ENCODE measurements around the gene ZNF692. TPM values are rescaled to one million over a fixed set of nuclear protein-coding genes. Genes with fewer than 3 reads are reported as not detected.

The ZNF692 gene
- total and polyA plus RNA-seq, 9 donors: 13.2 to 47.7 (median 35.4) TPM

DNA sequence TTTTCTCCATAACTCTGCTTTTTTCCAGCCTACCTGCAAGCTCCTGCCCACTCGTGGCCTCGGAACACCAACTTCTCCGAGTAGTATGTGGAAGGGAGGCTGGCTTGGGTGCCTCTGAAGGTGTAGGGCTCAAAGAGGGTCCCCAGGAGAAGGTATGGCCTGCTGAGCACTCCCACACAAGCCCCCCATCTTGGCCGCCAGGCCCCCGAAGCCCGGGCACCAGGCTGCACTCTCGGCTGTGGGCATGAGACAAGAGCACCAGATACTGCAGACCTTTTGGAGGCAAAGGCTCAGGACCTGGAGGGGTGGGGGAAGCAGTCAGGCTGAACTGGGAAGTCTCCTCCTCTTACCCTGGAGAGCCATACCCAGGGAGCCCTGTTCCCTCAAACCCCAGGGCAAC, 1.7 kb downstream of the ZNF692 start:
- Histone ChIP-seq H3K36me3 (no peaks in the 10 kb centered on the region), H3K9me3 (no peaks in the 10 kb centered on the region), H3K4me3 (no peak overlapping the region), H3K27ac (no peak overlapping the region), H3K4me1 (ENCODE audit: insufficient read depth) (peaks cover 10% of the 10 kb centered on the region), H3K27me3 (no peaks in the 10 kb centered on the region)
- DNase-seq: no peak
- WGBS, 3 donors: 80 to 88% (median 82%) methylated on average over 7 of the region's 7 CpGs
- TF ChIP-seq POLR2A (IDR thresholded peaks at IDR 0.05) (no peak), CTCF (IDR thresholded peaks at IDR 0.05) (no peak), EP300 (IDR thresholded peaks at IDR 0.05) (no peak)
- intact Hi-C loops (cut with DNase I): no loop called here

GRCh38 chr1:248856176-248856575, 2.7 kb downstream of the ZNF692 start:
- intact Hi-C loops (cut with DNase I): no loop called here
- H3K27me3 ChIP-seq: no peaks in the 10 kb centered on the region
- TF ChIP-seq EP300 (IDR thresholded peaks at IDR 0.05): no peak
- TF ChIP-seq CTCF (IDR thresholded peaks at IDR 0.05): no peak
- no peak for TF ChIP-seq POLR2A (IDR thresholded peaks at IDR 0.05)
- no peak overlapping the region for H3K27ac ChIP-seq
- no peak for DNase-seq
- H3K4me1 ChIP-seq (ENCODE audit: insufficient read depth): peaks cover 10% of the 10 kb centered on the region
- 90 to 98% (median 93%) methylated on average over 1 of the region's 1 CpG for WGBS, 3 donors
- H3K36me3 ChIP-seq: no peaks in the 10 kb centered on the region
- H3K4me3 ChIP-seq: no peak overlapping the region
- H3K9me3 ChIP-seq: no peaks in the 10 kb centered on the region

DNA sequence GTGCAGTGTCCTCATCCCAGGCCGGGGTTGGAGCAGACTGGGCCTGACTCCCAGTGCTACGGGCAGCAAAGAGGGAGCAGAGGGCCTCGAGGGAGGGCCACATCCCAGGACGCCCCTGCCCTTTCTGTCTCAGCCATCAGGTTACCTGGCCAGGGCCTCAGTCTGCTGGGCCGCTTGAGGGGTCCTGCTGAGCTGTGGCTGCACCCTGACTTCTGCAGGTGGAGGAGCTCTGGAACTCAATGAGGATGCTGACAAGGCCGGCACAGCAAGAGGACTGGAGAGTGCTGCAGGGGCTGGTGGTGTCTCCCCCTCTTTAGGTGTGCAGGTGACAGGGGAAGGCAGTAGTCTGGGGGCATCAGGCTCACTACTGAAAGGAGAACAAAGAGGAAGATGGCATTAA, 3.3 kb downstream of the ZNF692 start:
- no peak overlapping the region for H3K27ac ChIP-seq

DNA sequence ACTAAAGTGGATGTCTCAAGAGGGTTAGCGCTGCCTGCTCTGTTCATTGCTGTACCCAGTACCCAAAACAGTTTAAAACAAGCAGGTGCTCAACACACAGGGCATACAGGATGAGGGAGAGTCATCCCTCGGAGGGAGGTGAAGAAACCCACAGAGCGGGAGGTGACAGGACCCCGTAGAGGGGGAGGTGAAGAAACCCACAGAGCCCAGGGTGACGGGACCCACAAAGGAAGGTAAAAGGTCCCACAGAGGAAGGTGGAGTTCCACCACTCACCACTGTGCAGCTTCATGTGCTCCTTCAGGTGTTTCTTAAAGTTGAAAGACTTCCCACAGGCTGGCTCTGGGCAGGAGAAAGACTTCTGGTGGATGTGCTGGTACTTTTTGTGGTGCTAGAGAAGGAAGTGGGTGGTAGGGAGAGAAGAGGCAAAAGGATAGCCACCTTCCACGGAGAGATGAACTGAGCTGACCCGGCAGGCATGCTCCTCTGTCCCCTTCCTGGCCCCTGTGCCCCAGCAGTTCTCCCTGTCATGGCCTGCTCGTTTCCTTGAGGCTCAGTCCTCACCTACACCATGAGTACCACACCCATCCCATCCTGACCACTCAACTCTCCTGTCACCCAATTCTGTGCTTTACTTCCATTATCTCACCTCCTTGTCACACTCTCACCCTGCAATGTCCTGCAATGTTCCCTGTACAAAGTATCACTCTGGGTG, 5.1 kb downstream of the ZNF692 start:
- 88 to 91% (median 90%) methylated on average over 8 of the region's 8 CpGs for WGBS, 3 donors
- no peaks in the 10 kb centered on the region for H3K36me3 ChIP-seq
- no peaks in the 10 kb centered on the region for H3K27me3 ChIP-seq
- H3K9me3 ChIP-seq: no peaks in the 10 kb centered on the region
- TF ChIP-seq CTCF (IDR thresholded peaks at IDR 0.05): no peak
- no peak for TF ChIP-seq POLR2A (IDR thresholded peaks at IDR 0.05)
- TF ChIP-seq EP300 (IDR thresholded peaks at IDR 0.05): no peak
- H3K4me3 ChIP-seq: no peak overlapping the region
- peaks cover 8% of the 10 kb centered on the region for H3K4me1 ChIP-seq (ENCODE audit: insufficient read depth)
- no peak overlapping the region for H3K27ac ChIP-seq
- no peak for DNase-seq
- intact Hi-C loops (cut with DNase I): no loop called here

More for the DNA sequence above, 3.3 kb downstream of the ZNF692 start:
- no peak overlapping the region for H3K4me3 ChIP-seq
- H3K36me3 ChIP-seq: no peaks in the 10 kb centered on the region
- TF ChIP-seq CTCF (IDR thresholded peaks at IDR 0.05) (no peak), EP300 (IDR thresholded peaks at IDR 0.05) (no peak), POLR2A (IDR thresholded peaks at IDR 0.05) (no peak)
- intact Hi-C loops (cut with DNase I): no loop called here
- peaks cover 10% of the 10 kb centered on the region for H3K4me1 ChIP-seq (ENCODE audit: insufficient read depth)
- 90 to 93% (median 91%) methylated on average over 6 of the region's 6 CpGs for WGBS, 3 donors
- H3K27me3 ChIP-seq: no peaks in the 10 kb centered on the region
- DNase-seq: no peak
- no peaks in the 10 kb centered on the region for H3K9me3 ChIP-seq

Measured in ovary (tissue), 9 donors.